IMR-90 (cell line): ENCODE data around the gene TMEM72. TPM values are rescaled to one million over a fixed set of nuclear protein-coding genes. Genes with fewer than 3 reads are reported as not detected.
A peak's percentile ranks its signal among the peaks of the same experiment; 100 is the strongest.

ENCODE experiments used
- ATAC-seq: fragments of 200-7000 bp; cut with Tn5 transposase; 2 replicates; pipeline ENCODE4 v1.9.1; 2020; ENCODE audit warnings: low read depth, mild to moderate bottlenecking, moderate library complexity
- BruUV-seq: library from RNA; stranded (reverse); fragments of 400-500 nt; replicated peaks from 2 replicates; lab custom pipeline; 2021; lab: Mats Ljungman, UMichigan
- CTCF ChIA-PET: fragments of 300-600 bp; formaldehyde crosslinking; extraction: SDS; loops from one replicate; lab custom pipeline; 2021; ENCODE audit warnings: antibody characterized with exemption; lab: Yijun Ruan, JAX
- POLR2A ChIA-PET: fragments of 300-600 bp; sonication (Branson Sonifier 250); formaldehyde crosslinking; loops from one replicate; lab custom pipeline; 2022; ENCODE audit warnings: antibody characterized with exemption; ENCODE audit not compliant: unreplicated experiment; lab: Charles Lee
- DNase-seq: peaks from one replicate; pipeline ENCODE4 v3.0.0; 2013
- H2AFZ ChIP-seq: replicated peaks from 2 replicates; pipeline ENCODE3; 2013; ENCODE audit warnings: low read length, mild to moderate bottlenecking; ENCODE audit not compliant: poor library complexity
- H2AK5ac ChIP-seq: 2 replicates; pipeline ENCODE4 v1.6.1; 2013; ENCODE audit warnings: low read depth, low read length, inconsistent platforms
- H2AK9ac ChIP-seq: replicated peaks from 2 replicates; pipeline ENCODE3; 2013; ENCODE audit warnings: mild to moderate bottlenecking, low read depth, low read length, moderate library complexity; ENCODE audit not compliant: poor library complexity
- H2BK120ac ChIP-seq: 2 replicates; pipeline ENCODE4 v1.6.1; 2013; ENCODE audit warnings: low read depth, low read length, inconsistent platforms
- H2BK15ac ChIP-seq: 3 replicates; pipeline ENCODE4 v1.6.1; 2013; ENCODE audit warnings: low read depth, low read length, inconsistent platforms
- H2BK20ac ChIP-seq: 2 replicates; pipeline ENCODE4 v1.6.1; 2013; ENCODE audit warnings: low read depth, mild to moderate bottlenecking, inconsistent platforms, low read length, moderate library complexity
- H2BK5ac ChIP-seq: 2 replicates; pipeline ENCODE4 v1.6.1; 2013; ENCODE audit warnings: mild to moderate bottlenecking, low read depth, low read length, inconsistent platforms; ENCODE audit not compliant: poor library complexity, severe bottlenecking
- H3K14ac ChIP-seq: replicated peaks from 2 replicates; pipeline ENCODE4 v1.6.1; 2013; ENCODE audit warnings: low read depth, low read length, inconsistent platforms
- H3K18ac ChIP-seq: 2 replicates; pipeline ENCODE4 v1.6.1; 2013; ENCODE audit warnings: low read depth, low read length, control low read depth
- H3K23ac ChIP-seq: 2 replicates; pipeline ENCODE4 v1.6.1; 2013; ENCODE audit warnings: low read depth, low read length, inconsistent platforms
- H3K27ac ChIP-seq: 2 replicates; pipeline ENCODE4 v1.5.1; 2013; ENCODE audit warnings: mild to moderate bottlenecking, control low read depth, low read length; ENCODE audit not compliant: insufficient read depth
- H3K27me3 ChIP-seq: 2 replicates; pipeline ENCODE4 v1.6.1; 2013; ENCODE audit warnings: low read length; ENCODE audit not compliant: control insufficient read depth, insufficient read depth
- H3K36me3 ChIP-seq: 2 replicates; pipeline ENCODE4 v1.6.1; 2013; ENCODE audit warnings: low read length, mixed read lengths; ENCODE audit not compliant: control insufficient read depth, insufficient read depth
- H3K4ac ChIP-seq: 2 replicates; pipeline ENCODE4 v1.6.1; 2013; ENCODE audit warnings: low read depth, low read length, inconsistent platforms
- H3K4me1 ChIP-seq: 2 replicates; pipeline ENCODE4 v1.6.1; 2013; ENCODE audit warnings: low read length, mixed read lengths; ENCODE audit not compliant: control insufficient read depth, insufficient read depth
- H3K4me2 ChIP-seq: 2 replicates; pipeline ENCODE4 v1.6.1; 2013; ENCODE audit warnings: low read depth, mild to moderate bottlenecking, control low read depth, low read length, moderate library complexity
- H3K4me3 ChIP-seq: 2 replicates; pipeline ENCODE4 v1.5.1; 2013; ENCODE audit warnings: low read depth, mild to moderate bottlenecking, control low read depth, low read length, moderate library complexity; ENCODE audit not compliant: insufficient read depth
- H3K56ac ChIP-seq: 2 replicates; pipeline ENCODE4 v1.6.1; 2013; ENCODE audit warnings: low read length, inconsistent platforms; ENCODE audit not compliant: insufficient read depth; ENCODE audit errors: extremely low read depth
- H3K79me1 ChIP-seq, 2 experiments: 2 replicates each; pipeline ENCODE4 v1.6.1; 2013; ENCODE audit warnings: low read length in 2 of 2, inconsistent platforms in 1 of 2, low read depth in 1 of 2
- H3K9ac ChIP-seq: 2 replicates; pipeline ENCODE4 v1.6.1; 2013; ENCODE audit warnings: low read depth, low read length, control low read depth
- H3K9me1 ChIP-seq: 2 replicates; pipeline ENCODE4 v1.6.1; 2013; ENCODE audit warnings: low read length, inconsistent platforms; ENCODE audit not compliant: insufficient read depth
- H3K9me3 ChIP-seq: 2 replicates; pipeline ENCODE4 v1.6.1; 2013; ENCODE audit warnings: low read length; ENCODE audit not compliant: control insufficient read depth, insufficient read depth
- H4K20me1 ChIP-seq: 2 replicates; pipeline ENCODE4 v1.6.1; 2013; ENCODE audit warnings: low read length, inconsistent platforms; ENCODE audit not compliant: insufficient read depth
- H4K5ac ChIP-seq: 2 replicates; pipeline ENCODE4 v1.6.1; 2013; ENCODE audit warnings: mild to moderate bottlenecking, low read depth, low read length, control low read depth
- H4K8ac ChIP-seq, 2 experiments: 2 replicates each; pipeline ENCODE4 v1.6.1; 2013; ENCODE audit warnings: low read depth in 2 of 2, low read length in 2 of 2, control low read depth in 1 of 2, inconsistent platforms in 1 of 2
- H4K91ac ChIP-seq: 2 replicates; pipeline ENCODE4 v1.6.1; 2013; ENCODE audit warnings: low read depth, low read length, inconsistent platforms; ENCODE audit not compliant: insufficient read depth
- CEBPB ChIP-seq: IDR thresholded peaks from 2 replicates; pipeline ENCODE4 v1.6.1; 2012; ENCODE audit warnings: low read depth, low read length, improper control_type of control experiment
- RAD21 ChIP-seq: IDR thresholded peaks from 2 replicates; pipeline ENCODE4 v1.6.1; 2012; ENCODE audit warnings: low read length, improper control_type of control experiment
- WGBS, 2 experiments: methylation state at CpG; one replicate each; pipeline versions ENCODE4 v1.1.5 to v1.1.7; 2013; ENCODE audit warnings: missing lambda C conversion rate in 2 of 2; ENCODE audit not compliant: insufficient read length in 1 of 2; ENCODE audit errors: extremely low coverage in 2 of 2; 5-methylcytosine and 5-hydroxymethylcytosine counted together
- dilution Hi-C: fragments of 300-500 bp; cut with HindIII; formaldehyde crosslinking; loops from one replicate; pipeline ENCODE4 v1.14.3; 2018; ENCODE audit warnings: low sequenced_read_pairs; ENCODE audit not compliant: unreplicated experiment
- in situ Hi-C: fragments of 300-500 bp; cut with MboI; formaldehyde crosslinking; loops from 3 replicates; pipeline ENCODE4 v1.14.3; 2019; ENCODE audit warnings: low sequenced_read_pairs, inconsistent platforms, mixed read lengths
- intact Hi-C: fragments of 100-400 bp; cut with micrococcal nuclease; formaldehyde crosslinking; loops from 2 replicates; pipeline ENCODE4 v1.10.0; 2022
- polyA plus RNA-seq, 3 experiments: library from polyadenylated mRNA; depleted of rRNA; stranded (reverse); fragments of >200 nt; gene quantifications; 2 replicates each; pipeline ENCODE4 v1.2.3, GENCODE V29; 2012; ENCODE audit warnings: low replicate concordance in 1 of 3
- total RNA-seq: library from RNA; depleted of rRNA; stranded (reverse); fragments of >200 nt; gene quantifications from 2 replicates; pipeline ENCODE4 v1.2.3, GENCODE V29; 2012

TMEM72 gene
- total and polyA plus RNA-seq, 2 of the 4 experiments (the other 2 are of a cell fraction), result not detected

DNA sequence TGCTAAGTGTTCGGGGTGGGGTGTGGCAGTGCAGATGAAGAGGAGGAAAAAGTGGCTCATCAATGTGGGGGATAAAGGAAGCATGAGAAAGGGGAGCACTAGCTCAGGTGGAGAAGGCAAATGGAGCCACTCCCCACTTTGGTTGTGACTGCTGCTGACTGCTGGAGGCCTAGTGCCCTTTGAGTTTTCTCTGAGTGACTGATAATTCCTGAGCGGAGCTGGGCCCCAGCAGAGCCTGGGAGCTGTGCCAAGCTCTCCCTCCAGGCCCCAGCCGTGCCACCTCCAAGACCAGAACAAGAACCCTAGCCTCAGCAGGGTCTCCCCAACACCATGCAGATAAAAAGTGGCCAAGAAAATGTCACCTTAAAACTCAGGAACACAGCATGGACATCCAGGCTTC lies 38.8 kb downstream of the TMEM72 start:
- Histone ChIP-seq H3K27ac (no peak overlapping the region), H2BK20ac (no peak overlapping the region), H3K4me2 (no peak overlapping the region), H3K36me3 (no peaks in the 10 kb centered on the region), H2AFZ (no peak overlapping the region), H3K4me3 (no peak overlapping the region), H3K14ac (0 out of 2 replicates have a peak overlapping the region, but pooled peaks have one; percentile 21), H4K20me1 (no peaks in the 10 kb centered on the region), H3K4me1 (peaks cover 9% of the 10 kb centered on the region), H3K9me3 (no peaks in the 10 kb centered on the region), H4K5ac (no peak overlapping the region), H2BK120ac (no peak overlapping the region), H3K18ac (no peak overlapping the region), H2AK5ac (no peak overlapping the region), H3K27me3 (no peaks in the 10 kb centered on the region), H3K9me1 (peaks cover 6% of the 10 kb centered on the region), H2BK5ac (no peak overlapping the region), H3K4ac (no peak overlapping the region), H2BK15ac (no peak overlapping the region), H4K91ac (no peak overlapping the region), H3K79me1 (no peaks in the 10 kb centered on the region), H4K8ac (no peak overlapping the region), H2AK9ac (no peak overlapping the region), H3K9ac (no peak overlapping the region), H3K23ac (no peak overlapping the region), H3K56ac (no peak overlapping the region)
- dilution Hi-C loops (no loop called here), intact Hi-C loops (no loop called here), in situ Hi-C loops (no loop called here)
- POLR2A ChIA-PET, result no interaction called here
- CTCF ChIA-PET, result no interaction called here
- BruUV-seq, result no TSS peak
- TF ChIP-seq RAD21 (no peak), CEBPB (no peak)
- DNase-seq (no peak), ATAC-seq (no peak)
- no CpG with 5 or more reads among the region's 3 CpGs for WGBS, 2 experiments
